Endothelial cell of umbilical vein (primary cell): ENCODE results near the gene STK17B. TPM values are rescaled to one million over a fixed set of nuclear protein-coding genes. Genes with fewer than 3 reads are reported as not detected.

Experiments used
- BruUV-seq: library from RNA; stranded (reverse); fragments of 400-500 nt; replicated peaks from 2 replicates; lab custom pipeline; 2021; lab: Mats Ljungman, UMichigan
- CTCF ChIA-PET: fragments of 300-600, 350-600 bp; sonication (Branson Sonifier 250); formaldehyde crosslinking; loops from one replicate; lab custom pipeline; 2021; ENCODE audit warnings: antibody characterized with exemption, inconsistent platforms; lab: Charles Lee
- POLR2A ChIA-PET: fragments of 300-600, 350-600 bp; sonication (Branson Sonifier 250); formaldehyde crosslinking; loops from one replicate; lab custom pipeline; 2021; ENCODE audit warnings: antibody characterized with exemption, inconsistent platforms; lab: Charles Lee
- DNase-seq: peaks from one replicate; pipeline ENCODE4 v3.0.0-alpha.2; 2011; ENCODE audit warnings: low read depth, low spot score
- FAIRE-seq: peaks from 2 replicates; lab custom pipeline; 2011; peaks lifted over from hg19 to GRCh38; lab: Jason Lieb, UNC
- H2AFZ ChIP-seq: 2 replicates; pipeline ENCODE4 v1.6.0; 2012; ENCODE audit warnings: low read depth, low read length, control low read depth, inconsistent platforms
- H3K27ac ChIP-seq: 2 replicates; pipeline ENCODE4 v1.5.1; 2011; ENCODE audit warnings: low read depth, mild to moderate bottlenecking, control low read depth, low read length, moderate library complexity; ENCODE audit not compliant: insufficient read depth
- H3K27me3 ChIP-seq, 2 experiments: 2 replicates each; pipeline versions ENCODE4 v1.6.0 to v1.6.1; 2011; ENCODE audit warnings: low read length in 2 of 2, mixed read lengths in 1 of 2; ENCODE audit not compliant: control insufficient read depth in 2 of 2, insufficient read depth in 2 of 2
- H3K36me3 ChIP-seq, 2 experiments: 2 replicates in 1 of 2; 3 replicates in 1 of 2; pipeline ENCODE4 v1.5.1; 2011; ENCODE audit warnings: low read length in 2 of 2, mild to moderate bottlenecking in 1 of 2, moderate library complexity in 1 of 2; ENCODE audit not compliant: control insufficient read depth in 2 of 2, insufficient read depth in 2 of 2; ENCODE audit errors: extremely low read depth in 1 of 2
- H3K4me1 ChIP-seq: 3 replicates; pipeline ENCODE4 v1.5.1; 2011; ENCODE audit warnings: mild to moderate bottlenecking, low read length; ENCODE audit not compliant: control insufficient read depth, insufficient read depth; ENCODE audit errors: extremely low read depth
- H3K4me2 ChIP-seq: 2 replicates; pipeline ENCODE4 v1.6.1; 2011; ENCODE audit warnings: low read length, control low read depth, mixed read lengths; ENCODE audit not compliant: insufficient read depth
- H3K4me3 ChIP-seq, 3 experiments: fragments of 200-600 bp in 1 of 3; sonication (generic), shearing (Covaris generic) in 1 of 3; replicated peaks in 1 of 3; 2 replicates each; pipeline ENCODE4 v1.5.1; 2011 to 2016; ENCODE audit warnings: control low read depth in 3 of 3, low read length in 3 of 3, mild to moderate bottlenecking in 2 of 3, inconsistent platforms in 1 of 3, low read depth in 1 of 3, moderate library complexity in 1 of 3; ENCODE audit not compliant: insufficient read depth in 1 of 3
- H3K79me2 ChIP-seq: 2 replicates; pipeline ENCODE4 v1.6.0; 2012; ENCODE audit warnings: low read length, inconsistent platforms; ENCODE audit not compliant: control insufficient read depth, insufficient read depth
- H3K9ac ChIP-seq: replicated peaks from 2 replicates; pipeline ENCODE3; 2011; ENCODE audit warnings: low read length, control low read depth; ENCODE audit not compliant: insufficient read depth; ENCODE audit errors: extremely low read depth
- H3K9me1 ChIP-seq: replicated peaks from 3 replicates; pipeline ENCODE4 v1.6.0; 2011; ENCODE audit warnings: mild to moderate bottlenecking, low read length; ENCODE audit not compliant: control insufficient read depth, insufficient read depth; ENCODE audit errors: extremely low read depth
- H3K9me3 ChIP-seq: replicated peaks from 2 replicates; pipeline ENCODE4 v1.5.1; 2012; ENCODE audit warnings: low read length, inconsistent platforms; ENCODE audit not compliant: control insufficient read depth, insufficient read depth
- H4K20me1 ChIP-seq: replicated peaks from 2 replicates; pipeline ENCODE3; 2011; ENCODE audit warnings: mild to moderate bottlenecking, low read length; ENCODE audit not compliant: control insufficient read depth, insufficient read depth; ENCODE audit errors: extremely low read depth
- CTCF ChIP-seq, 2 donors: IDR thresholded peaks; 1 replicate in 1 of 2; 2 replicates in 1 of 2; pipeline ENCODE4 v1.5.1; 2011; ENCODE audit warnings: low read length in 2 of 2, mild to moderate bottlenecking in 2 of 2, moderate library complexity in 2 of 2, control low read depth in 1 of 2, inconsistent platforms in 1 of 2, low read depth in 1 of 2; ENCODE audit not compliant: insufficient read depth in 1 of 2; ENCODE audit errors: extremely low read depth in 1 of 2
- EZH2 ChIP-seq: IDR thresholded peaks from 2 replicates; pipeline ENCODE4 v1.6.1; 2012; ENCODE audit warnings: borderline replicate concordance, low read depth, mild to moderate bottlenecking, moderate library complexity, low read length, inconsistent platforms; ENCODE audit not compliant: severe bottlenecking
- FOS ChIP-seq: IDR thresholded peaks from 2 replicates; pipeline ENCODE4 v1.6.1; 2011; ENCODE audit warnings: mild to moderate bottlenecking, low read length, moderate library complexity, borderline replicate concordance; ENCODE audit not compliant: insufficient read depth
- GATA2 ChIP-seq: IDR thresholded peaks from 2 replicates; pipeline ENCODE4 v1.7.0; 2011; ENCODE audit warnings: low read depth, mild to moderate bottlenecking, moderate library complexity, mixed read lengths, low read length; ENCODE audit not compliant: insufficient read length, insufficient read depth
- JUN ChIP-seq: IDR thresholded peaks from 2 replicates; pipeline ENCODE4 v1.6.1; 2011; ENCODE audit warnings: borderline replicate concordance, low read depth; ENCODE audit not compliant: insufficient read length, insufficient read depth
- MAX ChIP-seq: IDR thresholded peaks from 2 replicates; pipeline ENCODE4 v1.6.1; 2011; ENCODE audit not compliant: insufficient read depth, insufficient read length
- POLR2A ChIP-seq: IDR thresholded peaks from 2 replicates; pipeline ENCODE4 v1.6.1; 2012; ENCODE audit warnings: low read depth, mild to moderate bottlenecking, control low read depth, low read length
- POLR2AphosphoS5 ChIP-seq: IDR thresholded peaks from 2 replicates; pipeline ENCODE4 v1.6.1; 2012; ENCODE audit warnings: low read depth, mild to moderate bottlenecking, control low read depth, low read length, moderate library complexity; ENCODE audit not compliant: insufficient read depth
- dilution Hi-C: fragments of 300-500 bp; cut with MboI; formaldehyde crosslinking; loops from one replicate; pipeline ENCODE4 v1.15.0; 2019; ENCODE audit warnings: low sequenced_read_pairs; ENCODE audit not compliant: extremely low pct_ligation_motif_present
- intact Hi-C: fragments of 100-400 bp; cut with micrococcal nuclease; formaldehyde crosslinking; loops from one replicate; pipeline ENCODE4 v1.10.0; 2022
- polyA plus RNA-seq, 4 experiments: library from polyadenylated mRNA; depleted of rRNA in 3 of 4; stranded (reverse) in 3 of 4; unstranded in 1 of 4; fragments of >200 nt; gene quantifications; 2 replicates each; pipeline versions ENCODE4 v1.2.1 to v1.2.3, GENCODE V29; 2011 to 2012; ENCODE audit warnings: missing spikeins in 1 of 4
- total RNA-seq: library from RNA; stranded (reverse); gene quantifications from 2 replicates; pipeline ENCODE4 v1.2.3, GENCODE V29; 2021

STK17B gene
- total and polyA plus RNA-seq, 2 donors (not counting 3 experiments of a cell fraction or from before 2014, with no cell fraction given): 2.5 to 16.6 TPM

DNA sequence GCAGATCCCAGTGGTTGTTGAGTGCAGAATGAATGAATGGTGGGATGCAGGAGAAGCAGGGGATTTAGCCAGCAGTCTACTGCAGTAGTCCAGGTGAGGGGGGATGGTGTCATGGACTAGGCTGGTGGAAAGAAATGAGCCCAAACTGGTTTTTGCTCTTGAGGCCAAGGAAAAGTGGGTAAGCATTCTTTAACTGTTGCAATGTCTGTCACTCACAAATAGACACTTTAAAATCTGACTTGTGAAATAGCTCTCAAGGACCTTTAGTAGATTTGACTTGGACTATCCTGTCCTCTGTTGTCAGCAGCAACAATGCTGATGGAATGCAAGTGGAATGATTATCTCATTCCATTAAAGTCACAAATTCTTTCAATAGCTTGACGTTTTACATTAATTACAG, 37.5 kb upstream of the STK17B start:
- H3K9me3 ChIP-seq: no peaks in the 10 kb centered on the region
- no peaks in the 10 kb centered on the region for H3K9me1 ChIP-seq
- no peak overlapping the region for H3K4me3 ChIP-seq
- H4K20me1 ChIP-seq: no peaks in the 10 kb centered on the region
- POLR2A ChIA-PET: no interaction called here
- no peak overlapping the region for H3K9ac ChIP-seq
- intact Hi-C loops: no loop called here
- BruUV-seq: no TSS peak
- TF ChIP-seq POLR2A (no peak), GATA2 (no peak), EZH2 (no peak), POLR2AphosphoS5 (no peak), CTCF (IDR thresholded peaks at IDR 0.05; ENCODE audit: extremely low read depth in 1 of 2, insufficient read depth in 1 of 2, low read depth in 1 of 2, low read length in 2 of 2) (no peak), FOS (no peak), JUN (no peak), MAX (no peak)
- no peaks in the 10 kb centered on the region for H3K27me3 ChIP-seq
- no peak overlapping the region for H3K27ac ChIP-seq
- no peaks in the 10 kb centered on the region for H3K4me1 ChIP-seq
- FAIRE-seq: no peak
- CTCF ChIA-PET: interaction anchor here (0.7 kb wide), 1 partner anchor 95 kb away, joined by 3 read pairs; no protein-coding TSS in a partner anchor
- no peak for DNase-seq
- no peak overlapping the region for H2AFZ ChIP-seq
- H3K79me2 ChIP-seq: no peaks in the 10 kb centered on the region
- no peak overlapping the region for H3K4me2 ChIP-seq
- dilution Hi-C loops: no loop called here
- H3K36me3 ChIP-seq: peaks cover 5 to 32% of the 10 kb centered on the region in 2 experiments
